Measurements from ENCODE around the gene FAH. TPM values are rescaled to one million over a fixed set of nuclear protein-coding genes. Genes with fewer than 3 reads are reported as not detected.

The FAH gene
- total RNA-seq, 2 experiments from 2014 or later = 58.9 to 61.0 TPM

GRCh38 chr15:80127911-80128310 lies 24.9 kb upstream of the FAH start:
- Mint-ChIP-seq H3K27ac (no peak overlapping the region), H3K4me3 (no peak overlapping the region), H3K36me3 (ENCODE audit: low read depth) (peaks cover 18% of the 10 kb centered on the region), H3K27me3 (no peaks in the 10 kb centered on the region), H3K9me3 (no peaks in the 10 kb centered on the region), H3K4me1 (ENCODE audit: low read depth) (no peaks in the 10 kb centered on the region)
- intact Hi-C loops (cut with micrococcal nuclease) = no loop called here
- ATAC-seq (no peak), DNase-seq (no peak)
- TF ChIP-seq, protein P1, sequence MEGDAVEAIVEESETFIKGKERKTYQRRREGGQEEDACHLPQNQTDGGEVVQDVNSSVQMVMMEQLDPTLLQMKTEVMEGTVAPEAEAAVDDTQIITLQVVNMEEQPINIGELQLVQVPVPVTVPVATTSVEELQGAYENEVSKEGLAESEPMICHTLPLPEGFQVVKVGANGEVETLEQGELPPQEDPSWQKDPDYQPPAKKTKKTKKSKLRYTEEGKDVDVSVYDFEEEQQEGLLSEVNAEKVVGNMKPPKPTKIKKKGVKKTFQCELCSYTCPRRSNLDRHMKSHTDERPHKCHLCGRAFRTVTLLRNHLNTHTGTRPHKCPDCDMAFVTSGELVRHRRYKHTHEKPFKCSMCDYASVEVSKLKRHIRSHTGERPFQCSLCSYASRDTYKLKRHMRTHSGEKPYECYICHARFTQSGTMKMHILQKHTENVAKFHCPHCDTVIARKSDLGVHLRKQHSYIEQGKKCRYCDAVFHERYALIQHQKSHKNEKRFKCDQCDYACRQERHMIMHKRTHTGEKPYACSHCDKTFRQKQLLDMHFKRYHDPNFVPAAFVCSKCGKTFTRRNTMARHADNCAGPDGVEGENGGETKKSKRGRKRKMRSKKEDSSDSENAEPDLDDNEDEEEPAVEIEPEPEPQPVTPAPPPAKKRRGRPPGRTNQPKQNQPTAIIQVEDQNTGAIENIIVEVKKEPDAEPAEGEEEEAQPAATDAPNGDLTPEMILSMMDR (IDR thresholded peaks at IDR 0.05) = no peak
- ChIA-PET CTCF (interaction anchor here (1.0 kb wide), 1 partner anchor 51 kb away, joined by 3 read pairs; no protein-coding TSS in a partner anchor), POLR2A (no interaction called here)

GRCh38 chr15:80132382-80132781 lies 20.4 kb upstream of the FAH start:
- no peaks in the 10 kb centered on the region for H3K4me1 Mint-ChIP-seq (ENCODE audit: low read depth)
- no peak overlapping the region for H3K4me3 Mint-ChIP-seq
- ChIA-PET POLR2A (no interaction called here), CTCF (no interaction called here)
- intact Hi-C loops (cut with micrococcal nuclease) = no loop called here
- ATAC-seq = no peak
- DNase-seq = no peak
- H3K9me3 Mint-ChIP-seq = no peaks in the 10 kb centered on the region
- no peak overlapping the region for H3K27ac Mint-ChIP-seq
- H3K27me3 Mint-ChIP-seq = no peaks in the 10 kb centered on the region
- TF ChIP-seq, protein P1 (IDR thresholded peaks at IDR 0.05) = no peak
- peaks cover 19% of the 10 kb centered on the region for H3K36me3 Mint-ChIP-seq (ENCODE audit: low read depth)

DNA sequence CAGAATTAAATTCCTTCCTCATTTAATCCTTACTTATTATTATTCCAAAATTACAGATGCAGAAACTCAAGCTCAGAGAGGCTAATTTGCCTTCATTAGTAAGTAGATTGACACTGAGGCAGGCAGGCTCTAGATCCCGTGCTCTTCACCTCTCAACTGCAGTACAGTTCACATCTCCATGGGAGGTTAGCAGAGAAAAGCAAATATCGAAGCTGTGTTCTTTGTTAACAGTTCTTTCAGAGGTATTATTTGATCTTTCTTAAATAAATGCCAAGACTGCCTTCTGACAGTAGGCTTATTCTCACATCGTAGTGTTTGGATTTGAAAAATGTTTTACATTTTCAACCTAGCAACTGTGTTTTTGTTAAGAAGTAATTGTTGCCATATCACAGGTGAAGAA lies 15.9 kb upstream of the FAH start:
- no peak overlapping the region for H3K27ac Mint-ChIP-seq
- ATAC-seq = no peak
- H3K4me3 Mint-ChIP-seq = no peak overlapping the region
- no peaks in the 10 kb centered on the region for H3K9me3 Mint-ChIP-seq
- no peaks in the 10 kb centered on the region for H3K27me3 Mint-ChIP-seq
- TF ChIP-seq, protein P1 (IDR thresholded peaks at IDR 0.05) = no peak
- no peaks in the 10 kb centered on the region for H3K4me1 Mint-ChIP-seq (ENCODE audit: low read depth)
- CTCF ChIA-PET = no interaction called here
- POLR2A ChIA-PET = no interaction called here
- peaks cover 20% of the 10 kb centered on the region for H3K36me3 Mint-ChIP-seq (ENCODE audit: low read depth)
- DNase-seq = no peak
- intact Hi-C loops (cut with micrococcal nuclease) = no loop called here

DNA sequence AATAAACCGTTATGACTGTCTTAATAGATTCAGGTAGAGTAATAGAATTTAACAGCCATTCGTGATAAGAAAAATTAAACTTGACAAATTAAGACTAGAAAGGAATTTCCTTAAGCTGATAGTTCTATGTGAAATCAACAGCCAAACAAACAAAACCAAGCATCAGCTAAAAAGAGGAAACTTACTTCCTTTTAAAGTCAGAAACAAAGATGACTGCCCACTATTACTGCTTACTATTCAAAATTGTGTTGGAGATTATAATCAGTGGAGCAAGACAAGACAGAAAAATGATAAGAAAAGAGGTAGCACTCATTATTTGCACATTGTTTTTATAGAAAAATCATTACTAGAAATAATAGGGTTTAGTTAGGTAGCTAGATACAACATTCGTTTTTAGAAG lies 13.8 kb upstream of the FAH start:
- intact Hi-C loops (cut with micrococcal nuclease) = no loop called here
- DNase-seq (no peak), ATAC-seq (no peak)
- ChIA-PET POLR2A (no interaction called here), CTCF (interaction anchor here (1.1 kb wide), 1 partner anchor 10 kb away, joined by 3 read pairs; no protein-coding TSS in a partner anchor)
- TF ChIP-seq, protein P1 (IDR thresholded peaks at IDR 0.05) = no peak
- Mint-ChIP-seq H3K27ac (no peak overlapping the region), H3K27me3 (no peaks in the 10 kb centered on the region), H3K4me3 (no peak overlapping the region), H3K9me3 (no peaks in the 10 kb centered on the region), H3K36me3 (ENCODE audit: low read depth) (peaks cover 14% of the 10 kb centered on the region), H3K4me1 (ENCODE audit: low read depth) (no peaks in the 10 kb centered on the region)

GRCh38 chr15:80140909-80141308 lies 11.9 kb upstream of the FAH start:
- H3K9me3 Mint-ChIP-seq = no peaks in the 10 kb centered on the region
- intact Hi-C loops (cut with micrococcal nuclease) = no loop called here
- ChIA-PET POLR2A (no interaction called here), CTCF (no interaction called here)
- TF ChIP-seq, protein P1 (IDR thresholded peaks at IDR 0.05) = no peak
- DNase-seq (no peak), ATAC-seq (no peak)
- no peaks in the 10 kb centered on the region for H3K4me1 Mint-ChIP-seq (ENCODE audit: low read depth)
- no peak overlapping the region for H3K27ac Mint-ChIP-seq
- H3K27me3 Mint-ChIP-seq = no peaks in the 10 kb centered on the region
- peaks cover 6% of the 10 kb centered on the region for H3K36me3 Mint-ChIP-seq (ENCODE audit: low read depth)
- no peak overlapping the region for H3K4me3 Mint-ChIP-seq
